ENCODE results near the gene CRIM1. TPM values are rescaled to one million over a fixed set of nuclear protein-coding genes. Genes with fewer than 3 reads are reported as not detected.

The CRIM1 gene
- total RNA-seq, 4 donors from 2014 or later: 93.2 to 194 (median 119) TPM

- Histone ChIP-seq H3K9me3 (no peaks in the 10 kb centered on the region), H3K27ac (peak overlapping the region; percentile 57 to 74 (median 66)), H3K4me3 (no peak overlapping the region), H3K36me3 (peaks cover 0 to 29% of the 10 kb centered on the region in 2 donors), H3K27me3 (no peaks in the 10 kb centered on the region), H3K4me1 (peaks cover 33 to 57% of the 10 kb centered on the region in 2 donors)
- DNase-seq (no peak), ATAC-seq (no peak)
- TF ChIP-seq POLR2A (IDR thresholded peaks at IDR 0.05) (no peak), CTCF (IDR thresholded peaks at IDR 0.05 in 4 of 5, conservative IDR thresholded peaks at IDR 0.05 in 1 of 5) (no peak)
- in situ Hi-C loops (cut with MboI; ENCODE audit: low sequenced_read_pairs in 4 of 4): no loop called here
- intact Hi-C loops (cut with DNase I; ENCODE audit: low total_unique reads): loop anchor here (2.0 kb wide), 1 partner anchor 16 kb away; no protein-coding TSS in a partner anchor
Observed at GRCh38 chr2:36469106-36469477, 113.5 kb downstream of the CRIM1 start.

GRCh38 chr2:36469710-36470109 is 114.1 kb downstream of the CRIM1 start:
- peaks cover 0 to 27% of the 10 kb centered on the region in 2 donors for H3K36me3 ChIP-seq
- intact Hi-C loops (cut with DNase I; ENCODE audit: low total_unique reads): loop anchor here (2.0 kb wide), 2 partner anchors 15 to 27 kb away; no protein-coding TSS in a partner anchor
- no peaks in the 10 kb centered on the region for H3K9me3 ChIP-seq
- ATAC-seq (no peak), DNase-seq (no peak)
- H3K27ac ChIP-seq: peak overlapping the region; percentile 57 to 74 (median 66)
- peaks cover 33 to 57% of the 10 kb centered on the region in 2 donors for H3K4me1 ChIP-seq
- TF ChIP-seq POLR2A (IDR thresholded peaks at IDR 0.05): no peak
- no peak for TF ChIP-seq CTCF (IDR thresholded peaks at IDR 0.05 in 4 of 5, conservative IDR thresholded peaks at IDR 0.05 in 1 of 5)
- no peak overlapping the region for H3K4me3 ChIP-seq
- no peaks in the 10 kb centered on the region for H3K27me3 ChIP-seq
- in situ Hi-C loops (cut with MboI; ENCODE audit: low sequenced_read_pairs in 4 of 4): no loop called here

- H3K4me3 ChIP-seq: no peak overlapping the region
- in situ Hi-C loops (cut with MboI; ENCODE audit: low sequenced_read_pairs in 4 of 4): no loop called here
- ATAC-seq (peak; percentile 74 to 79), DNase-seq (no peak)
- H3K9me3 ChIP-seq: no peaks in the 10 kb centered on the region
- peaks cover 23 to 35% of the 10 kb centered on the region in 2 donors for H3K4me1 ChIP-seq
- H3K27me3 ChIP-seq: no peaks in the 10 kb centered on the region
- H3K36me3 ChIP-seq: peaks cover 0 to 39% of the 10 kb centered on the region in 2 donors
- intact Hi-C loops (cut with DNase I; ENCODE audit: low total_unique reads): no loop called here
- TF ChIP-seq CTCF (IDR thresholded peaks at IDR 0.05 in 4 of 5, conservative IDR thresholded peaks at IDR 0.05 in 1 of 5) (no peak), POLR2A (IDR thresholded peaks at IDR 0.05) (no peak)
- H3K27ac ChIP-seq: peak overlapping the region; percentile 6 to 71 (median 49)
Observed at GRCh38 chr2:36473230-36473629, 117.7 kb downstream of the CRIM1 start.

- Histone ChIP-seq H3K4me3 (no peak overlapping the region), H3K27me3 (no peaks in the 10 kb centered on the region), H3K9me3 (no peaks in the 10 kb centered on the region), H3K27ac (peak overlapping the region; percentile 14 to 57 (median 41)), H3K36me3 (peaks cover 0 to 71% of the 10 kb centered on the region in 2 donors), H3K4me1 (peaks cover 3 to 16% of the 10 kb centered on the region in 2 donors)
- no peak for DNase-seq
- no peak for ATAC-seq
- intact Hi-C loops (cut with DNase I; ENCODE audit: low total_unique reads): no loop called here
- no peak for TF ChIP-seq POLR2A (IDR thresholded peaks at IDR 0.05)
- TF ChIP-seq CTCF (IDR thresholded peaks at IDR 0.05 in 4 of 5, conservative IDR thresholded peaks at IDR 0.05 in 1 of 5): no peak
- in situ Hi-C loops (cut with MboI; ENCODE audit: low sequenced_read_pairs in 4 of 4): no loop called here
Observed at GRCh38 chr2:36476411-36476810, 120.8 kb downstream of the CRIM1 start.

GRCh38 chr2:36477315-36477714 is 121.7 kb downstream of the CRIM1 start:
- DNase-seq (no peak), ATAC-seq (no peak)
- Histone ChIP-seq H3K36me3 (peaks cover 0 to 72% of the 10 kb centered on the region in 2 donors), H3K9me3 (no peaks in the 10 kb centered on the region), H3K4me1 (peaks cover 9 to 16% of the 10 kb centered on the region in 2 donors), H3K27me3 (no peaks in the 10 kb centered on the region), H3K4me3 (no peak overlapping the region), H3K27ac (peak overlapping the region in 3 of 4 donors; percentile 31 to 57 (median 56))
- TF ChIP-seq CTCF (IDR thresholded peaks at IDR 0.05 in 4 of 5, conservative IDR thresholded peaks at IDR 0.05 in 1 of 5) (no peak), POLR2A (IDR thresholded peaks at IDR 0.05) (no peak)
- intact Hi-C loops (cut with DNase I; ENCODE audit: low total_unique reads): no loop called here
- in situ Hi-C loops (cut with MboI; ENCODE audit: low sequenced_read_pairs in 4 of 4): no loop called here
